ENCODE results near the gene CHD1L. TPM values are rescaled to one million over a fixed set of nuclear protein-coding genes. Genes with fewer than 3 reads are reported as not detected.
"Not testable (repeated sequence)": the region's sequence is repeated elsewhere in the genome, so short reads cannot be mapped to it uniquely, and the experiment has no call there.

Gene CHD1L
- total and polyA plus RNA-seq, 2 experiments from 2014 or later: 39.3 to 40.5 TPM

DNA sequence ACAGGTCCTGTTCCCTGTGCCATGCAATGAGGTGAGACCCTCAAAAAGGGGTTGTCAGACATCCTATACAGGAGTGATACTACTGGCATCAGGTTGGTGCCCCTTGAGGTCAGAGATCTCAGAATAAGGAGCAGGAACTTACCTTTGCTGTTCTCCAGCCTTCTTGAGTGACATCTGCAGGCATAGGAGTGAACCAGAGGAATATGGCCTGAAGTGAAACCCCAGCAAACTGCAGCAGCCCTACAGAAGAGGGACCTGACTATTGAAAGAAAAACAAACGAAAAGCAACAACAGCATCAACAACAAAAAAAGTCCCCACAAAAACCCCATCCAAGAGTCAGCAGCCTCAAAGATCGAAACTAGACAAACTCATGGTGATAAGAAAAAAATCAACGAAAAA lies 74.5 kb downstream of the CHD1L start:
- H3K4me1 ChIP-seq (ENCODE audit: insufficient read depth): no peaks in the 10 kb centered on the region
- no peaks in the 10 kb centered on the region for H3F3A ChIP-seq (ENCODE audit: insufficient read depth)
- H4K20me1 ChIP-seq (ENCODE audit: insufficient read depth): no peaks in the 10 kb centered on the region
- no peak overlapping the region for H3K4me2 ChIP-seq (ENCODE audit: unreplicated experiment)
- no peaks in the 10 kb centered on the region for H3K9me3 ChIP-seq (ENCODE audit: low read depth)
- H3K9ac ChIP-seq: no peak overlapping the region
- 38 to 43% methylated on average over 3 of the region's 3 CpGs for WGBS, 2 experiments (ENCODE audit: low coverage in 1 of 2, low lambda C conversion rate in 2 of 2, missing lambda C conversion rate in 2 of 2)
- H3K9me2 ChIP-seq (ENCODE audit: insufficient read depth): no peaks in the 10 kb centered on the region
- H3K79me2 ChIP-seq (ENCODE audit: insufficient read depth): no peaks in the 10 kb centered on the region
- H3K4me3 ChIP-seq: no peak overlapping the region
- no peak overlapping the region for H3K27ac ChIP-seq
- in situ Hi-C loops (cut with MboI): no loop called here
- no peaks in the 10 kb centered on the region for H3K36me3 ChIP-seq (ENCODE audit: low read depth)
- TF ChIP-seq EZH2 (IDR thresholded peaks at IDR 0.05; ENCODE audit: insufficient read depth, poor library complexity, severe bottlenecking): no peak
- no peak for TF ChIP-seq EZH2phosphoT487 (IDR thresholded peaks at IDR 0.05; ENCODE audit: insufficient read depth, low read depth)
- H3K27me3 ChIP-seq (replicated peaks; ENCODE audit: insufficient read depth): no peaks in the 10 kb centered on the region
- DNase-seq: no peak
- no peak overlapping the region for H2AFZ ChIP-seq

DNA sequence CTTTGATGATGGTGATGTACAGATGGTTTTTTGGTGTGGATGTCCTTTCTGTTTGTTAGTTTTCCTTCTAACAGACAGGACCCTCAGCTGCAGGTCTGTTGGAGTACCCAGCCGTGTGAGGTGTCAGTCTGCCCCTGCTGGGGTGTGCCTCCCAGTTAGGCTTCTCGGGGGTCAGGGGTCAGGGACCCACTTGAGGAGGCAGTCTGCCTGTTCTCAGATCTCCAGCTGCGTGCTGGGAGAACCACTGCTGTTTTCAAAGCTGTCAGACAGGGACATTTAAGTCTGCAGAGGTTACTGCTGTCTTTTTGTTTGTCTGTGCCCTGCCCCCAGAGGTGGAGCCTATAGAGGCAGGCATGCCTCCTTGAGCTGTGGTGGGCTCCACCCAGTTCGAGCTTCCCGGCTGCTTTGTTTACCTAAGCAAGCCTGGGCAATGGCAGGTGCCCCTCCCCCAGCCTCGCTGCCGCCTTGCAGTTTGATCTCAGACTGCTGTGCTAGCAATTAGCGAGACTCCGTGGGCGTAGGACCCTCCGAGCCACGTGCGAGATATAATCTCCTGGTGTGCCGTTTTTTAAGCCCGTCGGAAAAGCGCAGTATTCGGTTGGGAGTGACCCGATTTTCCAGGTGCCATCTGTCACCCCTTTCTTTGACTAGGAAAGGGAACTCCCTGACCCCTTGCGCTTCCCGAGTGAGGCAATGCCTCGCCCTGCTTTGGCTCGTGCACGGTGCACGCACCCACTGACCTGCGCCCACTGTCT lies 84.6 kb downstream of the CHD1L start:
- H3K9me2 ChIP-seq (ENCODE audit: insufficient read depth); DNase-seq; H2AFZ ChIP-seq; H4K20me1 ChIP-seq (ENCODE audit: insufficient read depth); H3K79me2 ChIP-seq (ENCODE audit: insufficient read depth); H3K4me3 ChIP-seq; H3K9ac ChIP-seq; H3K27ac ChIP-seq; H3K4me1 ChIP-seq (ENCODE audit: insufficient read depth); in situ Hi-C loops (cut with MboI); H3K36me3 ChIP-seq (ENCODE audit: low read depth); H3K9me3 ChIP-seq (ENCODE audit: low read depth); H3F3A ChIP-seq (ENCODE audit: insufficient read depth); H3K4me2 ChIP-seq (ENCODE audit: unreplicated experiment); H3K27me3 ChIP-seq (replicated peaks; ENCODE audit: insufficient read depth): not testable (repeated sequence)
- WGBS, 2 experiments (ENCODE audit: low coverage in 1 of 2, low lambda C conversion rate in 2 of 2, missing lambda C conversion rate in 2 of 2): 59 to 61% methylated on average over 26 of the region's 26 CpGs

DNA sequence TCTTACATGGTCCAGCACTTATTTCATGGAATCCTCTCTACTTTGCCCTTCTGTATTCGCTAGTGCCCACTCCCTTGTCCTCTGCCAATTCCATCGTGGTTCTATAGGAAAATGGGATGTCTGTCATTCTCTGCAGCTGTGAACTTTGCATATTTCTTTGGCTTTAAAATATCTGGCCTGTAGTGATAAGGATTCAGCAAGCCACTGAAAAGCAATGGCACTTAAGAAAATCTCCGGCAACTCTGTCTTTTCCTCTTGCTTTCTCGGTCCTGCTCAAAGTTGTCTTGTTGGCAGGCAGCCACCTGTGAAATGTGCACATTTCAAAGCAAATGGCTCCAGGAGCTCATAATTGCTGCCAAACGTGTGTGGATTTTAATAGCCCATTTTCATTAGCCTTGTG lies 91.8 kb downstream of the CHD1L start:
- DNase-seq: no peak
- in situ Hi-C loops (cut with MboI): no loop called here
- Histone ChIP-seq H3K4me2 (ENCODE audit: unreplicated experiment) (no peak overlapping the region), H3K36me3 (ENCODE audit: low read depth) (no peaks in the 10 kb centered on the region), H3K9me3 (ENCODE audit: low read depth) (no peaks in the 10 kb centered on the region), H3K4me3 (no peak overlapping the region), H3K9ac (no peak overlapping the region), H3F3A (ENCODE audit: insufficient read depth) (no peaks in the 10 kb centered on the region), H3K79me2 (ENCODE audit: insufficient read depth) (no peaks in the 10 kb centered on the region), H3K4me1 (ENCODE audit: insufficient read depth) (no peaks in the 10 kb centered on the region), H3K9me2 (ENCODE audit: insufficient read depth) (no peaks in the 10 kb centered on the region), H3K27ac (no peak overlapping the region), H2AFZ (no peak overlapping the region), H3K27me3 (replicated peaks; ENCODE audit: insufficient read depth) (no peaks in the 10 kb centered on the region; the same call in 1 of the 2 replicates), H4K20me1 (ENCODE audit: insufficient read depth) (no peaks in the 10 kb centered on the region)
- TF ChIP-seq EZH2 (IDR thresholded peaks at IDR 0.05; ENCODE audit: insufficient read depth, poor library complexity, severe bottlenecking): no peak
- no peak for TF ChIP-seq EZH2phosphoT487 (IDR thresholded peaks at IDR 0.05; ENCODE audit: insufficient read depth, low read depth)
- 33 to 40% methylated on average over 5 of the region's 5 CpGs for WGBS, 2 experiments (ENCODE audit: low coverage in 1 of 2, low lambda C conversion rate in 2 of 2, missing lambda C conversion rate in 2 of 2)

DNA sequence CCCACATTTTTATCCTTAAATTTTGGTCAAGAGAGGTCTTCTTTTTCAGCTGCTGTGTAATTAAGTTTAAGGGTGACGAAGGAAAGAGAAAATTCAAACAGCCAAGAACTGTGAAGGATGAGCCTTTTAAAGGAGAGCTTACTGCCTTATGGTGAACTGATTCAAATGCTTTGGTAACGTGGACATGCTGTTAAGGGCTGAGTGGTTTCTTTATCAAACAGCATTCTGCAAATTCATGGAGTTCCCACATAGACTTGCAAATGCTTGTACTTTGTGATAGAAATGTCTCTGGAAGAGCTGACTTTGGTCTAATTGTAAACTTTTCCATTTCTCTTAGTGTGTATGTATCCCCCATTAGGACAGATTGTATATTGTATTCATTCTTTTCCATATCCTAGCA lies 93.8 kb downstream of the CHD1L start:
- WGBS, 2 experiments (ENCODE audit: low coverage in 1 of 2, low lambda C conversion rate in 2 of 2, missing lambda C conversion rate in 2 of 2): 11 to 18% methylated on average over 2 of the region's 2 CpGs
- Histone ChIP-seq H3K9ac (no peak overlapping the region), H3K27ac (no peak overlapping the region), H2AFZ (no peak overlapping the region), H3K79me2 (ENCODE audit: insufficient read depth) (no peaks in the 10 kb centered on the region), H3K27me3 (replicated peaks; ENCODE audit: insufficient read depth) (no peaks in the 10 kb centered on the region; the same call in 1 of the 2 replicates), H3K4me1 (ENCODE audit: insufficient read depth) (no peaks in the 10 kb centered on the region), H3K4me2 (ENCODE audit: unreplicated experiment) (no peak overlapping the region), H3F3A (ENCODE audit: insufficient read depth) (no peaks in the 10 kb centered on the region), H3K4me3 (no peak overlapping the region), H3K9me3 (ENCODE audit: low read depth) (no peaks in the 10 kb centered on the region), H3K9me2 (ENCODE audit: insufficient read depth) (no peaks in the 10 kb centered on the region), H4K20me1 (ENCODE audit: insufficient read depth) (no peaks in the 10 kb centered on the region), H3K36me3 (ENCODE audit: low read depth) (no peaks in the 10 kb centered on the region)
- DNase-seq: no peak
- TF ChIP-seq EZH2phosphoT487 (IDR thresholded peaks at IDR 0.05; ENCODE audit: insufficient read depth, low read depth) (no peak), EZH2 (IDR thresholded peaks at IDR 0.05; ENCODE audit: insufficient read depth, poor library complexity, severe bottlenecking) (no peak)
- in situ Hi-C loops (cut with MboI): no loop called here
